HG02840 (cell line): ENCODE measurements around the gene LSAMP.

ENCODE experiments used
- ATAC-seq: cut with Tn5 transposase; IDR thresholded peaks from one replicate; pipeline ENCODE4 v1.9.1; 2021; ENCODE audit warnings: mild to moderate bottlenecking, moderate library complexity, moderate number of reproducible peaks; ENCODE audit not compliant: unreplicated experiment, low FRiP score

The LSAMP gene

DNA sequence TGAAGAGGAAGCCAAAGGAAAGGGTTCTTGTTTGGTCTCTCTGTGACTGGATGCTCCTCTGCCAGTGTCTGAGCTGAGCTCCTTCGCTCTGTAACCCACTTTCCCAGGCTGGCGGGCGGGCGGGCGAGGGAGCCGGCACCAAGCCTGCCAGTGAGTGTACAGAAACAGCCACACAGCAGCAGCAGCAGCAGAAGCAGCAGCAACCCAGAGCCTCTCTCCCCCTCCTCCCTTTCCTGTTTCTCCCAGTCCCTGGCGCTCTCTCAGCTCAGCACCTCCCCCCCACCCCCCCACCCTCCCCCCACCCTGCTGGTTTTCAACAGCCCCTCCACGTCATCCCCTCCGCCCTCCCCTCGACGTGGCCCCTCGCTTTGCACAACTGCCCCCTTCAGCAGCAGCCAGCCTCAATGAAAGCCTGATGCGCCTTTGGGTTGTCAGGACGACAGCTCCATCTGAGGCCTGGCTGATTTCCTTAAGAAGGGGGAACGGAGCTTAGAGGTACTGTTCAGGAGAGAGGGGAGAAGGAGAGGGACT is at the start of gene LSAMP:
Gene LSAMP, minus strand, starts transcription at position 177 of the 531 bp plus-strand sequence.
- ATAC-seq = no peak

GRCh38 chr3:116492379-116492778 is 47.1 kb upstream of the LSAMP start:
- ATAC-seq = no peak

GRCh38 chr3:116483135-116483534 is 37.8 kb upstream of the LSAMP start:
- no peak for ATAC-seq

DNA sequence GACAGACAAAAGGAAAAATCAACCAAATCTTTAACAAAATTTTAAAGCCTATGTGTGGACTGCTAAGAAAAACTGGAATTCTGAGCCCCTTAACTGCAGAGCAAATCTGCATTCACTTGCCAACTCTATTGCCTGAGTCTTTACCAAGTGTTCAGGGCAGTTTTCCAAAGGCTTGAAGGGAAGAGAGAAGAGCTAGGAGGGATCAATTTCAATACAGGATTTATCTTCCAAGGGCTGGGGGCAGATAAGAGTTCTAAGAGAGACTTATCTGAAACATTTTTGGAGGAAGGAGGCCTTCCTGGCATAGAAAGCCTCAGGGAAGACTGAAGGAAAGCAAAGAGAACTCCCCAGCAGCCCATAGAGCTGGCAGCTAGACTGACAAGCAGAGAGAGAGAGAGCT is 31.4 kb upstream of the LSAMP start:
- ATAC-seq = no peak

- no peak for ATAC-seq
Measured at GRCh38 chr3:116474801-116475200, 29.5 kb upstream of the LSAMP start.

GRCh38 chr3:116474032-116474780 is 28.9 kb upstream of the LSAMP start:
- ATAC-seq = no peak

GRCh38 chr3:116473602-116474001 is 28.3 kb upstream of the LSAMP start:
- ATAC-seq = no peak

DNA sequence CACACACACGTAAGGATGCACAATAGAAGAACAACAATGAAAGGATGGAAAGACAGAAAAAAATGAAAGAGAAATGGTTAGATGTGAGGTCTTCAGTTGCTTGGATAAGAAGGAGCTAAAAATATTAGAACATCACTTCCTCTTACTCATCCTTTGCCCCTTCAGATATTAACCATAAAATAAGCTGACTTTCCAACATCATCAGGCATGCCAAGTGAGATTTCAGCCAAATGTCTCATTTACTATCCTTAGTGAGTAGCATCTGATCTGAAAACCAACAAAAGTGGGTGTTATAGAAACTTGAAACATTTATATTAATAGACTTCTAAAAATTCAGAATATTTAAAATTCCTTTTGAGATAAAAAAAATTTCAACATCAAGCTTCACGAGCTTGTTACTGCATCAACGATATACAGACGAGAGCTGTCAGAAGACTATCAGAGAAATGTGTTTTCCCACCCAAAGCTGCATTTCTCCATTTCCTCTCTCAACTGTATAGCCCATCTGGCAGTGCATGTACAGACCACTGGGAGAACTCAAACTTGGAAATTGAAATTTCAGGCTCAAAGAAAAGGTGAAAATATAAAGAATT is 25.4 kb upstream of the LSAMP start:
- no peak for ATAC-seq

GRCh38 chr3:116469546-116469945 is 24.3 kb upstream of the LSAMP start:
- no peak for ATAC-seq

- ATAC-seq = no peak
Measured at GRCh38 chr3:116464276-116464798, 19.1 kb upstream of the LSAMP start.

DNA sequence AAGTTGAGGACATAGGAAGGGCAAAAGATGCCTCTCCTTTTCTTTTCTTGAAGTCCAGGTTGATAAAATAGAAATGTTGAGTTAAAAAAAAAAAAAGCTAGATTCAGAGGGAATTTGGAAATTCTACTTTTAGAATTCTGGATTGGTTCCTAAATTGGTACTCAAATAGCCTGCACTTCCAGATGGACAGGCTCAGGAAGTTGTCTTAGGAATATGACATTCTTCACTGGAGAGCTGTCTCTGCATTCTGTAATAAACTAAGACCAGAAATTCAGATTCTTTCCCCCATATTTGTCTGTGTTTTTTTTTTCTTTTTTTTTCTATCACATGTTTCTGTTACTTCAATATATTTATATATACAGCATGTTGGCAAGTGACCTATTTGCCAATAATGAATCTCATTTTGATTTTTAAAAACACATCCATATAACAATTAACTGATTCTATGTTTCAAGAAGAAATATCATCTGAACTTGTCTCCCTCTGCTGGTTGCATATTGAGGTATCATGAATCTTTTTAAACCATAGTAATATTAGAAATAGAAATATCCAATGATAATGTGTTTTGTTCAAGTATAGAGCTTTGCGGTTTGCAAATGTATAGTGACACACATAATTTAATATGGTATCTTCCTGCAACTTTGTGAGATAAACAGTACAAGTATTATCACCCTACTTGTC is 8.5 kb upstream of the LSAMP start:
- ATAC-seq = no peak

GRCh38 chr3:116449546-116450350 is 4.5 kb upstream of the LSAMP start:
- ATAC-seq = no peak

DNA sequence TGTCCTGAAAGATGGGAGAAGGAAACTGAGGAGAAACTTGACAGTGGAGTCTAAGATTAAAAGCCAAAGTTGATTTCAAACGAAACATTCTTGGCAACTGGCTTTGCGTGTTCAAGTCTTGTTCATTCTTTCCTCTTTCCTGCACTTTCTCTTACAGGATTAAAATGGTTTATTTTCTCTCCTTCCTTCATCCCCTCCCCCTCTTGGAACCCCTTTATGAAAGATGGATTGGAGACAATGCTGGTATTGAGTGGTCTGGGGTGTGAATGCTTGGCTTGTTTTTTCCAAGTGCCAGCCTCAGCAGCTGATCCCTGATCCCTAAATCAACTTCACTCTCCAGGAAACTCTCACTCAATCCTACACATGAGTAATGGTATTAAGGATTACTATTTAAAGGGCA is 703 bp upstream of the LSAMP start:
- no peak for ATAC-seq

DNA sequence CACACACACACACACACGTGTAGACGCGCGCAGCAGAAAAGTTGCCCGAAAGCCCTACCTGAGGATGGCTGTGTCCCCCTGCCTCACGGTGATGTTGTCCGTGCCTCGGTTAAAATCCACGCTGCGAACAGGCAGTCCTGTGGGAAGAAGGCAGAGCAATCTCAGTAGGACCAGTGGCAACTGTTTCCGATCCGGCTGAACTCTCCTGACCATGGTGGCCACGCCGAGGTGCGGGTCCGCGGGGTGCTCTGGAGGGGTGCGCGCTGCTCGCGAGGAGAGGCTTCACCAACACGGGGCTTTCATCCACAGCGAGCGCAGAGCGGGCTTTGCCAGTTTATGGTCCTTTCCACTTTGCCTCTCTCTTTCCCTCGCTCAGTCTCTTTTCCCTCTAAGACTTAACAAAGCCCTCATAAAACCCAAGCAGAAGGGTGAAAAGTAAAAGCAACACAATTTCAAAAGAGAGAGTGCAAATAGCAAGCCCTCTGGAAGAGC is 422 bp downstream of the LSAMP start:
- no peak for ATAC-seq

GRCh38 chr3:116444115-116444747 is 1.1 kb downstream of the LSAMP start:
- ATAC-seq = no peak

- no peak for ATAC-seq
Measured at GRCh38 chr3:116443191-116443661, 2.1 kb downstream of the LSAMP start.

DNA sequence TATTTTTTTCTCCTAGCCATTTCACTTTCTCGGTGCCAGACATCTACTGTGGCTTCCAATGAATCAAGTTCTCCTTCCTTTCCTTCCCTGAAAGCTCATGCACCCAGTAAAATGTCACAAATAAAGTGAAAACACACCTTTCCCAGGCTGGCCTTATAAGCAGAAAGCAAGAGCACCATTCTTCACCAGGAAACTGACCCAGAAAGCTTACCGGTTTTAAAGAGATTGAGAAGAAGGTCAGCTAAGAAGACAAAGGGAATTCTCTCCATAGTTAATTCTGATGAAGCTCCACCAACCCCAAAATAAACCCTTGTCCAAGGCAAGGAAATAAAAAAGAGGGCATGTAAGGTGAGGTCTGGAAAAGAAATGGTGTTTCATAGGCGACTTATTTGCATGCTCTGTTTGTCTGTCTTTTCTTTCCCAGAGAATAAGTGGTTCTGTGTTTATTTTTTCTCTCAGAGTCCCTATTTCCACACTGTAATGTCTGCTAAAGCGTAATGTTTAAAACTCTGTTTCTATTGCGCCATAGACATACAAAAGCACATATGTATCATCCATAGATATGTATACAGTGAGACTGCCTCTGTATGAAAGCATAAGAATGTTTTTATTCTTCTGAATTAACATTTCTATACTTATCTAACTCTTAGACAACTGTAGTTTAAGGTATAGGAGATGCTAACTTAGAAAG is 2.8 kb downstream of the LSAMP start:
- no peak for ATAC-seq

DNA sequence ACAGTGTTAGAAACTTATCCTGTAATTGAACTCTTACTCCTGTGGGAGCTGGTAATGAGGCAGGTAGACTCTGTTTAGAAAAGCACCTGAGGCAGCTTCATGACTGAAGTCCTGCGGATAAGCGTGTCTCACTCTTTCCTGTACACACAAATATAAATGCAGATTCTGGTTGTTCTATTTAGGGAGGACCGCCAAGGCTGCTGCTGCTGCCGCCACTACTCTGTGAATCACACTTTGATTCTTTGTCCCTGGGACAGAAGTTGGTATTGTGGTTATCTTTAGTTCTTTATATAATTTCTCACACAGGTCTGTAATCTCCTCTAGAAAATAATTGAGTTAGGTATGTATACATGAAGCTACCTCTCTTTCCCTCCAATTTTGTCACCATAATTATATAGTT is 3.6 kb downstream of the LSAMP start:
- ATAC-seq = no peak

DNA sequence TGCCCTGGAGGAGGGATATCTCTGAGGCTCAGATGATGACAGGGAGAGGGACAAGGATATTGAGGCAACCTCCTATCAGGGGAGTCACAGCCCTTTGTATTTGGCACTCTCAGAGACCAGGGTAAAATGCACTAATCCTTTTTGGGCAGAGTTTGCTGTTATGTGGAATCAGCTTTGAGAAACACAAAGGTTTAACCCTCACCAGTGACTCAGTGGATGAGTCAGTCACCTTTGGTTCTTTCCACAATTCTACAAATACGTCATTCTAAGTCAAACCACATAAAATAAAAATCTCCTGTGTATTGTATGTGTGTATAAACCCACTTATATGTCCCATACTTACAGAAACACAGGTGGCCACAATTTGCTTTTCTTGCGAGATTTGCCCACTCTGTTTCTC is 5.1 kb downstream of the LSAMP start:
- no peak for ATAC-seq
